Endodermal cell (in vitro differentiated cells): ENCODE measurements around the gene SYNE2. TPM values are rescaled to one million over a fixed set of nuclear protein-coding genes. Genes with fewer than 3 reads are reported as not detected.

Experiments
- DNase-seq: peaks from one replicate; pipeline ENCODE4 v3.0.0-alpha.2; 2017
- H3K27ac ChIP-seq: 2 replicates; pipeline ENCODE4 v1.5.1; 2013; ENCODE audit warnings: mild to moderate bottlenecking, low read depth, low read length, moderate library complexity
- H3K27me3 ChIP-seq: 2 replicates; pipeline ENCODE4 v1.6.1; 2013; ENCODE audit warnings: mild to moderate bottlenecking, low read length, moderate library complexity; ENCODE audit not compliant: insufficient read depth, control insufficient read depth, poor library complexity, severe bottlenecking
- H3K36me3 ChIP-seq: 2 replicates; pipeline ENCODE4 v1.7.0; 2013; ENCODE audit warnings: mild to moderate bottlenecking, low read length, moderate library complexity; ENCODE audit not compliant: control insufficient read depth, insufficient read depth
- H3K4me1 ChIP-seq: one replicate; pipeline ENCODE4 v1.7.0; 2013; ENCODE audit warnings: low read length; ENCODE audit not compliant: control insufficient read depth, insufficient read depth
- H3K4me3 ChIP-seq: 2 replicates; pipeline ENCODE4 v1.5.1; 2013; ENCODE audit warnings: mild to moderate bottlenecking, low read length, moderate library complexity
- H3K9ac ChIP-seq: 2 replicates; pipeline ENCODE4 v1.6.1; 2013; ENCODE audit warnings: mild to moderate bottlenecking, low read length, moderate library complexity; ENCODE audit not compliant: poor library complexity, severe bottlenecking; ENCODE audit errors: extremely low read depth
- H3K9me3 ChIP-seq: 2 replicates; pipeline ENCODE4 v1.6.1; 2013; ENCODE audit warnings: mild to moderate bottlenecking, low read length, moderate library complexity; ENCODE audit not compliant: control insufficient read depth
- H3K27ac Mint-ChIP-seq: 2 replicates; pipeline ENCODE4 v1.8.0; 2020; ENCODE audit warnings: mixed read lengths
- H3K27me3 Mint-ChIP-seq: 2 replicates; pipeline ENCODE4 v1.8.0; 2021; ENCODE audit warnings: mild to moderate bottlenecking, mixed read lengths; ENCODE audit not compliant: insufficient read depth
- H3K36me3 Mint-ChIP-seq: 2 replicates; pipeline ENCODE4 v1.8.0; 2020; ENCODE audit warnings: low read depth, mixed read lengths
- H3K4me1 Mint-ChIP-seq: 2 replicates; pipeline ENCODE4 v1.8.0; 2020; ENCODE audit warnings: mixed read lengths
- H3K4me3 Mint-ChIP-seq: 2 replicates; pipeline ENCODE4 v1.8.0; 2020; ENCODE audit warnings: mild to moderate bottlenecking, moderate library complexity, mixed read lengths
- H3K9me3 Mint-ChIP-seq: 2 replicates; pipeline ENCODE4 v1.8.0; 2020; ENCODE audit warnings: mild to moderate bottlenecking, mixed read lengths
- WGBS, 2 experiments: methylation state at CpG; one replicate each; pipeline versions ENCODE4 v1.1.5 to v1.1.7; 2013; ENCODE audit warnings: missing lambda C conversion rate in 2 of 2, mixed read lengths in 1 of 2; ENCODE audit not compliant: insufficient coverage in 1 of 2, insufficient read length in 1 of 2; 5-methylcytosine and 5-hydroxymethylcytosine counted together
- total RNA-seq, 2 donors: library from RNA; stranded (reverse); fragmentation: NEBNext Ultra II Directional in 1 of 2; extraction: Animal tissue kit (Norgen Biotek cat#: 25700) in 1 of 2; gene quantifications; 2 replicates in 1 of 2; 3 replicates in 1 of 2; pipeline ENCODE4 v1.2.1, GENCODE V29; 2021
- TF ChIP-seq, protein P1 (sequence below): fragments of 200-600 bp; sonication (generic); conservative IDR thresholded peaks from 2 replicates; pipeline ENCODE4 v1.5.0; 2021; ENCODE audit warnings: antibody characterized with exemption, mild to moderate bottlenecking

The SYNE2 gene
- total RNA-seq, 2 donors from 2014 or later = 65.8 to 70.0 TPM

GRCh38 chr14:63854330-63854729 is 1.5 kb downstream of the SYNE2 start:
- peak overlapping the region; percentile 90 for H3K27ac Mint-ChIP-seq
- Histone ChIP-seq H3K9me3 (no peaks in the 10 kb centered on the region), H3K9ac (peak overlapping the region; percentile 61), H3K36me3 (no peaks in the 10 kb centered on the region), H3K4me1 (peaks cover 4% of the 10 kb centered on the region), H3K27me3 (peaks cover 10% of the 10 kb centered on the region), H3K4me3 (peak overlapping the region; percentile 89), H3K27ac (no peak overlapping the region)
- H3K4me1 Mint-ChIP-seq = peaks cover 13% of the 10 kb centered on the region
- H3K4me3 Mint-ChIP-seq = peak overlapping the region; percentile 83
- H3K9me3 Mint-ChIP-seq = no peaks in the 10 kb centered on the region
- 10 to 20% methylated on average over 3 to 5 of the region's 5 CpGs for WGBS, 2 experiments
- TF ChIP-seq, protein P1, sequence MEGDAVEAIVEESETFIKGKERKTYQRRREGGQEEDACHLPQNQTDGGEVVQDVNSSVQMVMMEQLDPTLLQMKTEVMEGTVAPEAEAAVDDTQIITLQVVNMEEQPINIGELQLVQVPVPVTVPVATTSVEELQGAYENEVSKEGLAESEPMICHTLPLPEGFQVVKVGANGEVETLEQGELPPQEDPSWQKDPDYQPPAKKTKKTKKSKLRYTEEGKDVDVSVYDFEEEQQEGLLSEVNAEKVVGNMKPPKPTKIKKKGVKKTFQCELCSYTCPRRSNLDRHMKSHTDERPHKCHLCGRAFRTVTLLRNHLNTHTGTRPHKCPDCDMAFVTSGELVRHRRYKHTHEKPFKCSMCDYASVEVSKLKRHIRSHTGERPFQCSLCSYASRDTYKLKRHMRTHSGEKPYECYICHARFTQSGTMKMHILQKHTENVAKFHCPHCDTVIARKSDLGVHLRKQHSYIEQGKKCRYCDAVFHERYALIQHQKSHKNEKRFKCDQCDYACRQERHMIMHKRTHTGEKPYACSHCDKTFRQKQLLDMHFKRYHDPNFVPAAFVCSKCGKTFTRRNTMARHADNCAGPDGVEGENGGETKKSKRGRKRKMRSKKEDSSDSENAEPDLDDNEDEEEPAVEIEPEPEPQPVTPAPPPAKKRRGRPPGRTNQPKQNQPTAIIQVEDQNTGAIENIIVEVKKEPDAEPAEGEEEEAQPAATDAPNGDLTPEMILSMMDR = no peak
- peaks cover 17% of the 10 kb centered on the region for H3K27me3 Mint-ChIP-seq
- no peaks in the 10 kb centered on the region for H3K36me3 Mint-ChIP-seq
- DNase-seq = peak; percentile 44

DNA sequence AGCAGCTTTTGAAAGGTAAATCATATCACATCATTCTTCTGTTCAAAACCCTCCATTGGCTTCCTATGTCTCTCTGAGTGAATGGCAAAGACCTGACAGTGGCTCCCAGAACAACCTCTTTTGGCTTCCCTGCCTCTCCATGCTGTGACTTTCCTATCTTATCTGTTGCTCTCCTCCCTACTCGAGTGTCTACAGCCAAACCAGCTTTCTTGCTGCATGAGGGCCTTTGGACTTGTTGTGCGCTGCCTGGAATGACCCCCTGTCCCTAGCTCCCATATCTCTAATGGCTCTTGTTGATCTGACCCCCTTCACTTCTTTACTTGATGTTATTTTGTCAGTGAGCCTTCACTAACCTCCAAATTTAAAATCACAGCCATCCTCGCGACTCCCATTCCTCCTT is 2.5 kb downstream of the SYNE2 start:
- Mint-ChIP-seq H3K36me3 (no peaks in the 10 kb centered on the region), H3K27ac (no peak overlapping the region), H3K9me3 (no peaks in the 10 kb centered on the region), H3K4me3 (no peak overlapping the region), H3K27me3 (peaks cover 17% of the 10 kb centered on the region), H3K4me1 (peaks cover 18% of the 10 kb centered on the region)
- TF ChIP-seq, protein P1 = no peak
- no peak for DNase-seq
- Histone ChIP-seq H3K27ac (no peak overlapping the region), H3K27me3 (peaks cover 10% of the 10 kb centered on the region), H3K4me1 (peaks cover 4% of the 10 kb centered on the region), H3K36me3 (no peaks in the 10 kb centered on the region), H3K9ac (no peak overlapping the region), H3K4me3 (no peak overlapping the region), H3K9me3 (no peaks in the 10 kb centered on the region)
- 75 to 77% methylated on average over 2 to 4 of the region's 4 CpGs for WGBS, 2 experiments

- Mint-ChIP-seq H3K4me3 (no peak overlapping the region), H3K27ac (no peak overlapping the region), H3K36me3 (no peaks in the 10 kb centered on the region), H3K9me3 (no peaks in the 10 kb centered on the region), H3K27me3 (peaks cover under 1% of the 10 kb centered on the region), H3K4me1 (peaks cover 22% of the 10 kb centered on the region)
- no peak for DNase-seq
- no peaks in the 10 kb centered on the region for H3K9me3 ChIP-seq
- peaks cover 4% of the 10 kb centered on the region for H3K4me1 ChIP-seq
- H3K36me3 ChIP-seq = no peaks in the 10 kb centered on the region
- TF ChIP-seq, protein P1 = no peak
- H3K9ac ChIP-seq = no peak overlapping the region
- WGBS, 2 experiments = 90 to 100% methylated on average over 1 to 2 of the region's 3 CpGs
- H3K27ac ChIP-seq = no peak overlapping the region
- peaks cover under 1% of the 10 kb centered on the region for H3K27me3 ChIP-seq
- H3K4me3 ChIP-seq = no peak overlapping the region
Measured at GRCh38 chr14:63857466-63858030, 4.7 kb downstream of the SYNE2 start.
